Neural progenitor cell (in vitro differentiated cells): Measurements from ENCODE around the gene TMEM123. TPM values are rescaled to one million over a fixed set of nuclear protein-coding genes. Genes with fewer than 3 reads are reported as not detected.

ENCODE experiments used
- DNase-seq: peaks from one replicate; pipeline ENCODE4 v3.0.0-alpha.2; 2016; ENCODE audit warnings: low spot score
- H2AFZ ChIP-seq: fragments of 200-600 bp; sonication (generic); replicated peaks from 2 replicates; pipeline ENCODE4 v1.6.1; 2016; ENCODE audit warnings: antibody characterized with exemption
- H3F3A ChIP-seq: fragments of 200-600 bp; sonication (generic); 2 replicates; pipeline ENCODE4 v1.6.1; 2016; ENCODE audit warnings: antibody characterized with exemption, low read depth
- H3K27ac ChIP-seq: fragments of 200-600 bp; sonication (generic); 2 replicates; pipeline ENCODE4 v1.5.1; 2016; ENCODE audit warnings: mild to moderate bottlenecking
- H3K27me3 ChIP-seq: fragments of 200-600 bp; sonication (generic); 2 replicates; pipeline ENCODE4 v1.6.1; 2016; ENCODE audit warnings: mild to moderate bottlenecking, moderate library complexity
- H3K36me3 ChIP-seq: fragments of 200-600 bp; sonication (generic); 2 replicates; pipeline ENCODE4 v1.5.1; 2016
- H3K4me1 ChIP-seq: fragments of 200-600 bp; sonication (generic); 2 replicates; pipeline ENCODE4 v1.6.1; 2016; ENCODE audit warnings: mixed run types
- H3K4me2 ChIP-seq: fragments of 200-600 bp; sonication (generic); 2 replicates; pipeline ENCODE4 v1.6.1; 2016
- H3K4me3 ChIP-seq: fragments of 200-600 bp; sonication (generic); 2 replicates; pipeline ENCODE4 v1.5.1; 2016
- H3K79me2 ChIP-seq: fragments of 200-600 bp; sonication (generic); 2 replicates; pipeline ENCODE4 v1.6.1; 2016; ENCODE audit warnings: low read depth
- H3K9ac ChIP-seq: fragments of 200-600 bp; sonication (generic); 2 replicates; pipeline ENCODE4 v1.6.1; 2016
- H3K9me3 ChIP-seq: fragments of 200-600 bp; sonication (generic); 2 replicates; pipeline ENCODE4 v1.5.1; 2016; ENCODE audit warnings: low read depth
- H4K20me1 ChIP-seq: fragments of 200-600 bp; sonication (generic); 2 replicates; pipeline ENCODE4 v1.6.1; 2016; ENCODE audit warnings: low read depth
- H3K27ac Mint-ChIP-seq: 3 replicates; pipeline ENCODE4 v1.8.0; 2021; ENCODE audit warnings: mixed read lengths
- H3K27me3 Mint-ChIP-seq: 2 replicates; pipeline ENCODE4 v1.8.0; 2022; ENCODE audit warnings: low read depth, mild to moderate bottlenecking, inconsistent platforms, moderate library complexity, mixed read lengths; ENCODE audit not compliant: insufficient read depth
- H3K36me3 Mint-ChIP-seq: 3 replicates; pipeline ENCODE4 v1.8.0; 2021; ENCODE audit warnings: mixed read lengths
- H3K4me1 Mint-ChIP-seq: 3 replicates; pipeline ENCODE4 v1.8.0; 2021; ENCODE audit warnings: mixed read lengths
- H3K4me3 Mint-ChIP-seq: 3 replicates; pipeline ENCODE4 v1.8.0; 2021; ENCODE audit warnings: mild to moderate bottlenecking, moderate library complexity, mixed read lengths
- H3K9me3 Mint-ChIP-seq: 3 replicates; pipeline ENCODE4 v1.8.0; 2020; ENCODE audit warnings: mixed read lengths
- EZH2 ChIP-seq: fragments of 200-600 bp; sonication (generic); IDR thresholded peaks from 2 replicates; pipeline ENCODE4 v1.6.1; 2017; ENCODE audit warnings: antibody characterized with exemption, mild to moderate bottlenecking, moderate library complexity
- EZH2phosphoT487 ChIP-seq: fragments of 200-600 bp; sonication (generic); IDR thresholded peaks from 2 replicates; pipeline ENCODE4 v1.6.1; 2017; ENCODE audit warnings: antibody characterized with exemption
- total RNA-seq: library from RNA; depleted of rRNA; stranded (reverse); fragments of >200 nt; gene quantifications from 2 replicates; pipeline ENCODE4 v1.2.3, GENCODE V29; 2015; ENCODE audit warnings: low replicate concordance
- TF ChIP-seq, protein P1 (sequence below): fragments of 200-600 bp; sonication (generic); IDR thresholded peaks from 2 replicates; pipeline ENCODE4 v1.5.1; 2017; ENCODE audit warnings: antibody characterized with exemption, mild to moderate bottlenecking

Gene TMEM123
- total RNA-seq, 1 donor from 2014 or later = 230 TPM

DNA sequence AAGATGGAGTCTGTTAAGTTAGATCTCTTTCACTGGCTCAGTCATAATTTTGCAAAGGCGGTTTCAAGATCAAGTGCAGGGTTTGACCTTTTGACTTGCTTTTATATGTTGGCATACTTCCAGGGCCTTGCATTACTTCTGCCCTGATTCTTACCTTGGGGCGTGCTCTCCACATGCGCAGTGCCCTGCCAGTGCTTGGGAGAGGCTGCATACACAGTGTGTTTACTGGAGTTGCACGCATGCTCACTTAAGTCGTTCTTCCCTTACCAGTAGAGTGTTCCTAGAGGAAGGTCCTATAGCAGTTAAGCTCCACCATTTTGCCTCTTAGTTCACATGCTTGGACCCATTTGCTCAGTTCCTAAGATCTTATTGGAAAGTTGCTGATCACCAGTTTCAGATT, 21.0 kb upstream of the TMEM123 start:
- no peaks in the 10 kb centered on the region for H3K27me3 ChIP-seq
- Mint-ChIP-seq H3K36me3 (no peaks in the 10 kb centered on the region), H3K4me3 (no peak overlapping the region), H3K4me1 (peaks cover 8% of the 10 kb centered on the region), H3K27me3 (peaks cover 10% of the 10 kb centered on the region), H3K27ac (no peak overlapping the region), H3K9me3 (no peaks in the 10 kb centered on the region)
- H3K9ac ChIP-seq = no peak overlapping the region
- TF ChIP-seq, protein P1, sequence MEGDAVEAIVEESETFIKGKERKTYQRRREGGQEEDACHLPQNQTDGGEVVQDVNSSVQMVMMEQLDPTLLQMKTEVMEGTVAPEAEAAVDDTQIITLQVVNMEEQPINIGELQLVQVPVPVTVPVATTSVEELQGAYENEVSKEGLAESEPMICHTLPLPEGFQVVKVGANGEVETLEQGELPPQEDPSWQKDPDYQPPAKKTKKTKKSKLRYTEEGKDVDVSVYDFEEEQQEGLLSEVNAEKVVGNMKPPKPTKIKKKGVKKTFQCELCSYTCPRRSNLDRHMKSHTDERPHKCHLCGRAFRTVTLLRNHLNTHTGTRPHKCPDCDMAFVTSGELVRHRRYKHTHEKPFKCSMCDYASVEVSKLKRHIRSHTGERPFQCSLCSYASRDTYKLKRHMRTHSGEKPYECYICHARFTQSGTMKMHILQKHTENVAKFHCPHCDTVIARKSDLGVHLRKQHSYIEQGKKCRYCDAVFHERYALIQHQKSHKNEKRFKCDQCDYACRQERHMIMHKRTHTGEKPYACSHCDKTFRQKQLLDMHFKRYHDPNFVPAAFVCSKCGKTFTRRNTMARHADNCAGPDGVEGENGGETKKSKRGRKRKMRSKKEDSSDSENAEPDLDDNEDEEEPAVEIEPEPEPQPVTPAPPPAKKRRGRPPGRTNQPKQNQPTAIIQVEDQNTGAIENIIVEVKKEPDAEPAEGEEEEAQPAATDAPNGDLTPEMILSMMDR = no peak
- TF ChIP-seq EZH2phosphoT487 (no peak), EZH2 (no peak)
- no peak overlapping the region for H3K4me2 ChIP-seq
- no peak for DNase-seq
- H3K36me3 ChIP-seq = no peaks in the 10 kb centered on the region
- H3K9me3 ChIP-seq = no peaks in the 10 kb centered on the region
- H3K4me3 ChIP-seq = no peak overlapping the region
- peaks cover 10% of the 10 kb centered on the region for H3K4me1 ChIP-seq
- no peaks in the 10 kb centered on the region for H3F3A ChIP-seq
- no peak overlapping the region for H2AFZ ChIP-seq
- no peak overlapping the region for H3K27ac ChIP-seq
- no peaks in the 10 kb centered on the region for H3K79me2 ChIP-seq
- H4K20me1 ChIP-seq = no peaks in the 10 kb centered on the region

DNA sequence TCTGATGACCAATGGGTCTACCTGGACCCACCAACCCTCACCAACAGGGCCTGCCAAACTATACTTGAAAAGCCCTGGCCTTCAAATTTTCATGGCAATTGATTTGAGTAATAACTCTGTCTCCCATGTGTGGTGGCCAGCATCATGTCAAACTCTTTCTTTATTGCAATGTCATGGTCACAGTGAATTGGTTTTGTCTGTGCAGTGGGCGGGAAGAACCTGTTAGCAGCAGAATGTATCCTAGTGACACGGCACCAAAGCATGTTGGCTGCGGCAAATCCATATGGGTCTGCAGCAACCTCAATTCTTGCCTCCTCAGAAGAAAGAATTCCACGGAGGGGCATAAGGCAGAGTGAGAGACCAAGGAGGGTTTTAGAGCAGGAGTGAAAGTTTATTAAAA, 19.6 kb upstream of the TMEM123 start:
- no peak overlapping the region for H3K27ac ChIP-seq
- no peak overlapping the region for H3K9ac ChIP-seq
- Mint-ChIP-seq H3K36me3 (no peaks in the 10 kb centered on the region), H3K9me3 (no peaks in the 10 kb centered on the region), H3K4me1 (peaks cover 6% of the 10 kb centered on the region), H3K27me3 (peaks cover 8% of the 10 kb centered on the region), H3K4me3 (no peak overlapping the region), H3K27ac (no peak overlapping the region)
- DNase-seq = no peak
- H3K79me2 ChIP-seq = no peaks in the 10 kb centered on the region
- no peaks in the 10 kb centered on the region for H4K20me1 ChIP-seq
- H3F3A ChIP-seq = no peaks in the 10 kb centered on the region
- H3K4me1 ChIP-seq = peaks cover 8% of the 10 kb centered on the region
- H3K9me3 ChIP-seq = no peaks in the 10 kb centered on the region
- no peaks in the 10 kb centered on the region for H3K36me3 ChIP-seq
- TF ChIP-seq EZH2phosphoT487 = no peak
- TF ChIP-seq, protein P1 = no peak
- TF ChIP-seq EZH2 = no peak
- H3K4me3 ChIP-seq = no peak overlapping the region
- H3K27me3 ChIP-seq = no peaks in the 10 kb centered on the region
- no peak overlapping the region for H2AFZ ChIP-seq
- no peak overlapping the region for H3K4me2 ChIP-seq

DNA sequence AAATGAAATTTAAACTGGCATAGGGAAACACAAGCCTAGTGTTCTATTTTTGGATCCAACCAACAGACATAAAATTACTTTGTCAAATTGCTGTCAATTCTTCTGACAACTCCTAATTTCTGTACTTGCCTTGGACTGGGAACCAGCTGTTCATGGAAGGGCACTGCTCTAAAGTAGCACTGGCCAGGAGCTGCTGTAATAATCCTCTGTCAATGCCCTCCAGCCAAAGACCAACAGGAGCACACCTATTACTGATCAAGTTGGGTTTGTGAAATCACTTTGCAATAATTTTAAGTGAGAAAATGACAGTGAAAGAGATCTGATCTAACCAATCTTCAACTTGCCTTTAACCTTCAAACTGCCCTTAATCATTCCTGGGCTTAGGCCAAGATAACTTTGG, 18.9 kb upstream of the TMEM123 start:
- no peak overlapping the region for H3K9ac ChIP-seq
- peaks cover 8% of the 10 kb centered on the region for H3K27me3 Mint-ChIP-seq

DNA sequence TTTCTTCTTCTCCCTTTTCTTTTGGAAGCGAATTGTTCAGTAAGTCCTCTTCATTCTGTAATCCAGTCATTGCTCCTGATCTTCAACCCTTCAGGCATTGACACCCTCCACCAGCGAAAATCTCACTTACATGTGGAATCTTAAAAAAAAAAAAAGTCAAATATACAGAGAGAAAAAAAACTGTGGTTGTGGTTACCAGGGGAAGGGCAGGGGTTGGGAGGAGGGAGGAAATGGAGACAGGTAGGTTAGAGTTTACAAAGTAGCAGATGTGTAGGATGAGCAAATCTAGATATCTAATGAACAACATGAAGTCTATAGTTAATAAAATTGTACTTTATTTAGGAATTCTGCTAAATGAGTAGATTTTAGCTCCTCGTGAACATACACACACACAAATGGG, 17.7 kb upstream of the TMEM123 start:
- Mint-ChIP-seq H3K36me3 (no peaks in the 10 kb centered on the region), H3K4me1 (no peaks in the 10 kb centered on the region), H3K27me3 (peaks cover 8% of the 10 kb centered on the region), H3K4me3 (no peak overlapping the region), H3K9me3 (no peaks in the 10 kb centered on the region), H3K27ac (no peak overlapping the region)
- H3K9ac ChIP-seq = no peak overlapping the region
- H3K27me3 ChIP-seq = no peaks in the 10 kb centered on the region
- no peak overlapping the region for H3K4me3 ChIP-seq
- H3K4me2 ChIP-seq = no peak overlapping the region
- H2AFZ ChIP-seq = no peak overlapping the region
- H3K79me2 ChIP-seq = no peaks in the 10 kb centered on the region
- no peak overlapping the region for H3K27ac ChIP-seq
- no peaks in the 10 kb centered on the region for H4K20me1 ChIP-seq
- H3K9me3 ChIP-seq = no peaks in the 10 kb centered on the region
- no peaks in the 10 kb centered on the region for H3K4me1 ChIP-seq
- H3K36me3 ChIP-seq = no peaks in the 10 kb centered on the region
- no peak for DNase-seq
- H3F3A ChIP-seq = no peaks in the 10 kb centered on the region
- TF ChIP-seq EZH2 (no peak), EZH2phosphoT487 (no peak)
- TF ChIP-seq, protein P1 = no peak

More for the DNA sequence above, 18.9 kb upstream of the TMEM123 start:
- H3K36me3 ChIP-seq = no peaks in the 10 kb centered on the region
- no peaks in the 10 kb centered on the region for H3K9me3 ChIP-seq
- Mint-ChIP-seq H3K27ac (no peak overlapping the region), H3K36me3 (no peaks in the 10 kb centered on the region), H3K4me3 (no peak overlapping the region), H3K4me1 (no peaks in the 10 kb centered on the region), H3K9me3 (no peaks in the 10 kb centered on the region)
- H3K79me2 ChIP-seq = no peaks in the 10 kb centered on the region
- no peaks in the 10 kb centered on the region for H4K20me1 ChIP-seq
- no peaks in the 10 kb centered on the region for H3K27me3 ChIP-seq
- H3K27ac ChIP-seq = no peak overlapping the region
- no peaks in the 10 kb centered on the region for H3F3A ChIP-seq
- H3K4me2 ChIP-seq = no peak overlapping the region
- no peak for DNase-seq
- peaks cover 1% of the 10 kb centered on the region for H3K4me1 ChIP-seq
- no peak for TF ChIP-seq EZH2phosphoT487
- H3K4me3 ChIP-seq = no peak overlapping the region
- H2AFZ ChIP-seq = no peak overlapping the region
